ENCODE data around the gene SHROOM3. TPM values are rescaled to one million over a fixed set of nuclear protein-coding genes. Genes with fewer than 3 reads are reported as not detected.

SHROOM3 gene
- total and polyA plus RNA-seq, 12 donors, result 1.1 to 16.2 (median 8.8) TPM

DNA sequence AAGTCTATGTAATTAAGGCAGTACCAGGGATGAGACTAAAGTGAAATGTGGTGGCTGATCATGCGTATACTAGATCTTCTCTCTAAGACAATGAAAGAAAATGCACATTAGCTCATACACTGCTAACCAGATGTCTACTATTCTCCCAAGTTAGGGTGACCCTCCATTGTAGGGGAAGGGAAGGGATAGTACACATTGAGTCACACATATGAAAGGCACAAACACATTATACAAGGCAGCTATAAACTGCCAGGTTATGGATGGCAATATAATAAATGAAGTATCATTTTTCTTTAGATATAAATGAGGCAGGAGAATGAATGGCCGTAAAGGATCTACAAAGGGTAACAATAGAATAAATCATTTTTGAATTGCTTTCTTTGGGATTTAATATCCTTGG is 4.5 kb downstream of the SHROOM3 start:
- no peak for TF ChIP-seq POLR2A (IDR thresholded peaks at IDR 0.05)
- TF ChIP-seq, protein P1, sequence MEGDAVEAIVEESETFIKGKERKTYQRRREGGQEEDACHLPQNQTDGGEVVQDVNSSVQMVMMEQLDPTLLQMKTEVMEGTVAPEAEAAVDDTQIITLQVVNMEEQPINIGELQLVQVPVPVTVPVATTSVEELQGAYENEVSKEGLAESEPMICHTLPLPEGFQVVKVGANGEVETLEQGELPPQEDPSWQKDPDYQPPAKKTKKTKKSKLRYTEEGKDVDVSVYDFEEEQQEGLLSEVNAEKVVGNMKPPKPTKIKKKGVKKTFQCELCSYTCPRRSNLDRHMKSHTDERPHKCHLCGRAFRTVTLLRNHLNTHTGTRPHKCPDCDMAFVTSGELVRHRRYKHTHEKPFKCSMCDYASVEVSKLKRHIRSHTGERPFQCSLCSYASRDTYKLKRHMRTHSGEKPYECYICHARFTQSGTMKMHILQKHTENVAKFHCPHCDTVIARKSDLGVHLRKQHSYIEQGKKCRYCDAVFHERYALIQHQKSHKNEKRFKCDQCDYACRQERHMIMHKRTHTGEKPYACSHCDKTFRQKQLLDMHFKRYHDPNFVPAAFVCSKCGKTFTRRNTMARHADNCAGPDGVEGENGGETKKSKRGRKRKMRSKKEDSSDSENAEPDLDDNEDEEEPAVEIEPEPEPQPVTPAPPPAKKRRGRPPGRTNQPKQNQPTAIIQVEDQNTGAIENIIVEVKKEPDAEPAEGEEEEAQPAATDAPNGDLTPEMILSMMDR (IDR thresholded peaks at IDR 0.05), result no peak
- H3K27ac ChIP-seq, result no peak overlapping the region
- no peak overlapping the region for H3K4me3 ChIP-seq
- WGBS, 4 donors, result 83 to 93% (median 88%) methylated on average over 2 of the region's 2 CpGs
- no peaks in the 10 kb centered on the region for H3K4me1 ChIP-seq (replicated peaks in 1 of 2)
- H3K36me3 ChIP-seq (replicated peaks in 1 of 2), result no peaks in the 10 kb centered on the region
- intact Hi-C loops (cut with DNase I), result no loop called here
- peaks cover 5% of the 10 kb centered on the region for H3K27me3 ChIP-seq
- H3K9me3 ChIP-seq (replicated peaks in 1 of 3), result no peaks in the 10 kb centered on the region
- DNase-seq, result no peak

DNA sequence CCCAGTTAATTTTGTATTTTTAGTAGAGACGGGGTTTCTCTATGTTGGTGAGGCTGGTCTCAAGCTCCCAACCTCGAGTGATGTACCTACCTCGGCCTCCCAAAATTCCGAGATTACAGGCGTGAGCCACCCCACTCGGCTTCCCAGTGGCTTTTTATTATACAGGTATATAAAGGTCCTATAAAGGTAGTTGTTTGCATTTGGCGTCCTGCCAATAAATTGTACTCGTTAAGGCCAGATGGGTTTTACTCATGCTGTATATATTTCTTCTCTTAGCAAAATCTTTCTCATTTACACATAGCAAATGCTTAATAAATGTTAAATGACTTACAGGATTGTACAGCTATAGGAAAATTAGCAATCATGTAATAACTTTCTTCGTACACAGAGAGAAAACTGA is 6.9 kb downstream of the SHROOM3 start:
- intact Hi-C loops (cut with DNase I), result no loop called here
- no peaks in the 10 kb centered on the region for H3K9me3 ChIP-seq (replicated peaks in 1 of 3)

DNA sequence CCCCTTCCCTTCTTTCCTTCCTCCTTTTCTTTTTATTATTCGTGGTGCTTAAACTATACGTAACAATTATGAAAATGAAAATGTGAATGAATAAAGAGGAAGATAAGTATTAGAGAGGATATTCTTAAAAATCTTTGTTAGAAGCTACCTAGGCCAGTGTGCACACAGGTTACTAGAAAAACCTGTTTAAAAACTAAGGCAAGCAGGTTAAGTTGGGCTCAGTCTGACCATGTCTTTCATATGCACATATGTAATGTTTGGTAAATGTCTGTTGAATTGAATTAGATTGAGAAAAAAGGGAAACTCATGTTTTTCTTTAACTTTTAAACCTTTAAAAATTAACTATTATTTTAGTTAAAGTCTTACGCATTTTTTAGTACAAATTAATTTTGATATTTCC is 7.8 kb downstream of the SHROOM3 start:
- Histone ChIP-seq H3K27me3 (peaks cover 3% of the 10 kb centered on the region), H3K4me1 (replicated peaks in 1 of 2) (no peaks in the 10 kb centered on the region), H3K27ac (no peak overlapping the region), H3K4me3 (no peak overlapping the region), H3K9me3 (replicated peaks in 1 of 3) (no peaks in the 10 kb centered on the region), H3K36me3 (replicated peaks in 1 of 2) (no peaks in the 10 kb centered on the region)
- WGBS, 4 donors, result 82 to 87% (median 85%) methylated on average over 3 of the region's 3 CpGs
- intact Hi-C loops (cut with DNase I), result no loop called here
- TF ChIP-seq, protein P1 (IDR thresholded peaks at IDR 0.05), result no peak
- no peak for TF ChIP-seq POLR2A (IDR thresholded peaks at IDR 0.05)
- no peak for DNase-seq

More for the DNA sequence above, 6.9 kb downstream of the SHROOM3 start:
- H3K27ac ChIP-seq, result no peak overlapping the region
- H3K4me1 ChIP-seq (replicated peaks in 1 of 2), result no peaks in the 10 kb centered on the region
- H3K4me3 ChIP-seq, result no peak overlapping the region
- H3K36me3 ChIP-seq (replicated peaks in 1 of 2), result no peaks in the 10 kb centered on the region
- TF ChIP-seq POLR2A (IDR thresholded peaks at IDR 0.05), result no peak
- TF ChIP-seq, protein P1 (IDR thresholded peaks at IDR 0.05), result no peak
- 75 to 84% (median 81%) methylated on average over 9 of the region's 9 CpGs for WGBS, 4 donors
- peaks cover 5% of the 10 kb centered on the region for H3K27me3 ChIP-seq
- no peak for DNase-seq

DNA sequence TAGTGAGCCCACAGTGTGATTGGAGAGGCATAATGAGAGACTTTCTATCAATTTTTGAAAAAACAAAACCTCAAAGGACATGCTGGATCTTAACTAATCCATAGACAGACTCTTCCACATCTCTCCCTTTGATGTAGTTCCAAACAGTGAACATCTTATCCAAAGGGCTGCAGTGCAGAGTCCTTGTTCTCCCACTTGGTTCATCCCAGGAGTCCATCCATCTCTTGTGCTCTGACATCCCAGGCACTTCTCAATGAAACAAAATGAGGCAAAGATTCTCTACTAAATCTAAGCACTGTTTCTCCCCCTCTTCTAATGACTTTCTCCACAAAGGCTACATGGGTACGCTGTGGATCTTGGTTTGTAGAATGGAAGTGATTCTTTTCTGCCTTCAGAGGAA is 8.3 kb downstream of the SHROOM3 start:
- no peak overlapping the region for H3K4me3 ChIP-seq
- WGBS, 4 donors, result 71 to 95% (median 85%) methylated on average over 1 of the region's 1 CpG
- H3K27ac ChIP-seq, result no peak overlapping the region
- no peak for DNase-seq
- intact Hi-C loops (cut with DNase I), result no loop called here
- TF ChIP-seq, protein P1 (IDR thresholded peaks at IDR 0.05), result no peak
- TF ChIP-seq POLR2A (IDR thresholded peaks at IDR 0.05), result no peak
- no peaks in the 10 kb centered on the region for H3K36me3 ChIP-seq (replicated peaks in 1 of 2)
- no peaks in the 10 kb centered on the region for H3K9me3 ChIP-seq (replicated peaks in 1 of 3)
- H3K4me1 ChIP-seq (replicated peaks in 1 of 2), result no peaks in the 10 kb centered on the region
- no peaks in the 10 kb centered on the region for H3K27me3 ChIP-seq

Data from adrenal gland (tissue), 12 donors.